ENCODE results near the gene SPATA31E1.
"Not testable (repeated sequence)": the region's sequence is repeated elsewhere in the genome, so short reads cannot be mapped to it uniquely, and the experiment has no call there.

Gene SPATA31E1

GRCh38 chr9:87886210-87886932 lies 3.7 kb downstream of the SPATA31E1 start:
- DNase-seq (ENCODE audit: low read depth, low spot score) = no peak

GRCh38 chr9:87886933-87887505 lies 4.3 kb downstream of the SPATA31E1 start:
- no peak for DNase-seq (ENCODE audit: low read depth, low spot score)

- DNase-seq (ENCODE audit: low read depth, low spot score) = no peak
Observed at GRCh38 chr9:87887661-87888480, 5.2 kb downstream of the SPATA31E1 start.

GRCh38 chr9:87888501-87888900 lies 5.8 kb downstream of the SPATA31E1 start:
- no peak for DNase-seq (ENCODE audit: low read depth, low spot score)

GRCh38 chr9:87889065-87889881 lies 6.6 kb downstream of the SPATA31E1 start:
- no peak for DNase-seq (ENCODE audit: low read depth, low spot score)

- DNase-seq (ENCODE audit: low read depth, low spot score) = no peak
Observed at GRCh38 chr9:87889882-87890252, 7.2 kb downstream of the SPATA31E1 start.

GRCh38 chr9:87890837-87891236 lies 8.2 kb downstream of the SPATA31E1 start:
- DNase-seq (ENCODE audit: low read depth, low spot score) = no peak

GRCh38 chr9:87891754-87892153 lies 9.1 kb downstream of the SPATA31E1 start:
- DNase-seq (ENCODE audit: low read depth, low spot score) = no peak

GRCh38 chr9:87892956-87893355 lies 10.3 kb downstream of the SPATA31E1 start:
- DNase-seq (ENCODE audit: low read depth, low spot score) = no peak

GRCh38 chr9:87894998-87895625 lies 12.4 kb downstream of the SPATA31E1 start:
- DNase-seq (ENCODE audit: low read depth, low spot score) = no peak

GRCh38 chr9:87896891-87897290 lies 14.2 kb downstream of the SPATA31E1 start:
- DNase-seq (ENCODE audit: low read depth, low spot score) = no peak

- DNase-seq (ENCODE audit: low read depth, low spot score) = no peak
Observed at GRCh38 chr9:87898151-87898550, 15.5 kb downstream of the SPATA31E1 start.

GRCh38 chr9:87902371-87902770 lies 19.7 kb downstream of the SPATA31E1 start:
- not testable (repeated sequence) for DNase-seq (ENCODE audit: low read depth, low spot score)

GRCh38 chr9:87909310-87910041 lies 26.8 kb downstream of the SPATA31E1 start:
- no peak for DNase-seq (ENCODE audit: low read depth, low spot score)

- DNase-seq (ENCODE audit: low read depth, low spot score) = no peak
Observed at GRCh38 chr9:87910821-87911220, 28.1 kb downstream of the SPATA31E1 start.

GRCh38 chr9:87917662-87918061 lies 35.0 kb downstream of the SPATA31E1 start, which contains the start of gene SPATA31C1:
SPATA31C1 (plus strand) TSS chr9:87917962.
- not testable (repeated sequence) for DNase-seq (ENCODE audit: low read depth, low spot score)

- DNase-seq (ENCODE audit: low read depth, low spot score) = not testable (repeated sequence)
Observed at GRCh38 chr9:87919013-87919412, 36.3 kb downstream of the SPATA31E1 start.

- DNase-seq (ENCODE audit: low read depth, low spot score) = not testable (repeated sequence)
Observed at GRCh38 chr9:87921561-87921960, 38.9 kb downstream of the SPATA31E1 start.

GRCh38 chr9:87923012-87923411 lies 40.3 kb downstream of the SPATA31E1 start:
- not testable (repeated sequence) for DNase-seq (ENCODE audit: low read depth, low spot score)

GRCh38 chr9:87924851-87925250 lies 42.2 kb downstream of the SPATA31E1 start:
- not testable (repeated sequence) for DNase-seq (ENCODE audit: low read depth, low spot score)

Measured in activated CD4-positive, CD25-positive, alpha-beta regulatory T cell treated with anti-CD3 and anti-CD28 coated beads, Interleukin-2, amount 50 U/mL, for 16 hours (primary cell).